CD4-positive, alpha-beta T cell treated with Interleukin-6 at 100 ng/mL for 8 hours (primary cell): Measurements from ENCODE around the gene B3GALT2.
"Not testable (repeated sequence)": the region's sequence is repeated elsewhere in the genome, so short reads cannot be mapped to it uniquely, and the experiment has no call there.

Experiments
- DNase-seq: peaks from one replicate; pipeline ENCODE4 v3.0.0-alpha.2; 2020; ENCODE audit warnings: mixed read lengths, low spot score

B3GALT2 gene, protein sequence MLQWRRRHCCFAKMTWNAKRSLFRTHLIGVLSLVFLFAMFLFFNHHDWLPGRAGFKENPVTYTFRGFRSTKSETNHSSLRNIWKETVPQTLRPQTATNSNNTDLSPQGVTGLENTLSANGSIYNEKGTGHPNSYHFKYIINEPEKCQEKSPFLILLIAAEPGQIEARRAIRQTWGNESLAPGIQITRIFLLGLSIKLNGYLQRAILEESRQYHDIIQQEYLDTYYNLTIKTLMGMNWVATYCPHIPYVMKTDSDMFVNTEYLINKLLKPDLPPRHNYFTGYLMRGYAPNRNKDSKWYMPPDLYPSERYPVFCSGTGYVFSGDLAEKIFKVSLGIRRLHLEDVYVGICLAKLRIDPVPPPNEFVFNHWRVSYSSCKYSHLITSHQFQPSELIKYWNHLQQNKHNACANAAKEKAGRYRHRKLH

DNA sequence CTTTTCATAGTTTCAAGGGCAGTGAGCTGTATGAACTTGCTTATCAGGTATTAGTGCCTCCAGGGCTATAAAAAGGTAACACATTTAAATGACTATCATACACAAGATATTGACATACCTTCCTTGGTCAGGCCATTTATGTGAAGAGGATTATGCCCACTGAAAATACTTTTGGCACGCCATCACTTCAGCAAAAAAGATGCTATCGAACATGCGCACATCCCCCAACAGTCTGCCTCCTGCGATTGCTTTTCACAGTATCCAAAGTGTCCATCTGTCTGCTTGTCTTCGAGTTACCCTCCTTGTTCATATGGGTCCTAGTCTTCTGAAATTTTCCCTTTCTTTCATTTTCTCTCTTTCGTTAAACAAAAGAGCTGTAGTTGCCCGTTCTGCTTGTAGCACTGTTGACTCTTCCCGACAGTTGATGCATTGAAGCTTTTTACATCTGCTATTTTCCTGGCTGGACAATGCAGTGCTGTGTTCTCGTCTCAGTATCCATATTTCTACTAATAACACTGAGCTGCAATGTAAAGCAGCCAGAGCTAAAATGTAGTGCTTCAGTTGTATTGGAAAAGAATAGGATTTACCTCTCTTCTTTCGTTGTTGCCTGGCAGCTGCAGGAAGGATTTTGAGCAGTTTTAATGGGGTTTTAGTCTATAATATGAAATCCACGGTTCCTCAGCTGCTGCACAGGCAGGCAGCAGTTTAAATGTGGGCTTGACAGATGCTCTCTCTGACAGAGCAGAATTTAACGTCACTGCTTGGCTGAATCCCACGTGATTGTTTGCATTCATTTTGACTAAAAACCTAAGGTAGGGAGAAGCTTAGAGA is at the start of gene B3GALT2:
B3GALT2 (minus strand) TSS at position 713 of the 831 bp plus-strand sequence. CDS start 5,051 bp downstream, outside the sequence.
- peak; percentile 46 for DNase-seq

DNA sequence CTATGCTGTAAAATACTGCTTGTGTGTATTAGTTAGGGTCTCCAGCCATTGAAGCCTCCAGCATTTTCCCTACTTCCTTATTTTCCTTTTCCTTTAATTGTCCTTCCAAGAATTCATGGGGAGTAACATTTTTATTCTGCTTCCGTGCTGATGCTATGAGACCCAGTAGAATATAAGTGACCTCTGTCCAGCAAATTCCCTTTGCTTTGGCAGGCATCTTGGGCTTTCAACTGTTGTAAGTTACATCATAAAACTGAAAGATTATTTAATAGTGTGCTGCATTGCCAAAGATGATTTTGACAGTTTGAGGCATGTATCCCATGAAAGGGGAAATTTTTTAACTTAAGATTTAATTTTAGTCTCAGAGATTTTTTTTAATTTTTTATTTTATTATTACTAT is 48.1 kb upstream of the B3GALT2 start:
- DNase-seq: no peak

DNA sequence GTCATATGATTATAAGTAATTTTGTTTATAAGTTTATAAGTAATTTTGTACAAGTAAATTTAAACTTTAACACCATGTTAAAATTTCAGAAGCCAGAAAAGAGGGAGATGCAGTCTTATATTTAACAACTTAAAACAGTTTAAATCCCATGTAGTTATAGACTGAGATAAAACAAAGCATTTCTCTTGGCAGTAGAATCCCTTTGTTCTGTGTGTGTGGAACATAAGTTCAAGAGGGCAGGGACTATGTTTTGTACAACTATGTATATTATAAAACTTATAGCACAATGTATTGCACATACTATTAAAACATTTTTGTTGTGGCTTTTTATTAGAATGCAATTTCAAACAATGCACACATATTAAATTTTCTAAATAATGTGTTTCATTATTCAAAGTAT is 44.7 kb upstream of the B3GALT2 start:
- DNase-seq: not testable (repeated sequence)

DNA sequence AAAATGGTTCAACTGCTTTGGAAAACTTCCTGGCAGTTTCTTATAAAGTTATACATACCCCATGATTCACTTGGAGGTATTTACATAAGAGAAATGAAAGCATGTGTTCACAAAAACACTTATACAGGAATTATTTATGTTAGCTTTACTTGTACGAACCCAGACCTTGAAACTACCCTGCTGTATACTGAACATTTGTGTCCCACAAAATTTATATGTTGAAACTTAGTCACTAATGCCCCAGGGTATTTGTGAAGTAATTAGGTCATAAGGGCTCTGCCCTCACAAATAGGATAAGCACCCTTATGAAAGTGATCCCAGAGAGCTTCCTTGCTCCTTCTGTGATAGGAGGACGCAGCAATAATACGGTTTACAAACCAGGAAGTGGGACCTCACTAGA is 42.7 kb upstream of the B3GALT2 start:
- no peak for DNase-seq

DNA sequence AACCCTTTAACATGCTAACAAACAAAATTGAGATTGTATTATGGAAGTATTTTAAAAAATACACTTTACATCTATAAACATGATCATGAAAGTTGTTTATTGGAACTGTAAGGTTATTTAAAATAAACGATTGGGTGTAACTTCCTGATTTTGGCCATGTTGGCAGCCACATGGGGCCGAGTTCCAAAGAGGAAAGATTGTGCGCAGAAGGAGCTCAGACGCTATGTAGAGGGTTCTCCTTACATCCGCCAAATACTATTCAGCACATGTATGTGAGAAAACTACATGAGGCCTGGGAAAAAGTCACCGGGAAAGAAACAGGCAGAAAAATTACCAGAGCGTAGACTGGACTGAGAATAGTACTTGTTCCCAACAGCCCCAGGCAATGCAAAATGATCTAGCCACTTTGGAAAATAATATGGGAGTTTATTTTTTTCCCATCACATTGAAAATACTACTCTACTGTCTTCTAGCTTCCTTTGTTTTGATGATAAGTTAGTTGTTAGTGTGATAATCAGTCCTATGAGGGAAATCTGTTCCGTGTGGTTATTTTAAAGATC is 35.7 kb upstream of the B3GALT2 start:
- no peak for DNase-seq

DNA sequence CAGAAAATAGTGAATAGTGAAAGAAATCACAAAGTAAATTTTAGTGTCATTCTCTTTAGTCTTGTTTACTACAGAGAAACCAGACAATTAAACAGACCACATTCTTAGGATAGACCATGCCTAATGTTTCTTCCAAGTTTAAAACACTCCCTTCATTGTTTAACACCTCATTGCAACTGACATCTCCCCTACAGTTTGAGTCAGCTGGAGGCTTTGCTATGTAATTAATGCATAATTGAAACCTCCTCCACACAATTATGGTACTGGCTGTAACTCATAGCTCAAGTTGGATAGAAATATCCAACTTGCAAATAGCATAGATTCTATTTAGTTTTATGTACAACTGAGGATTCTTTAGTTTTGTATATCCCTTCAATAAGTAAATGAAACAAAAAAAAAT is 35.2 kb upstream of the B3GALT2 start:
- no peak for DNase-seq

DNA sequence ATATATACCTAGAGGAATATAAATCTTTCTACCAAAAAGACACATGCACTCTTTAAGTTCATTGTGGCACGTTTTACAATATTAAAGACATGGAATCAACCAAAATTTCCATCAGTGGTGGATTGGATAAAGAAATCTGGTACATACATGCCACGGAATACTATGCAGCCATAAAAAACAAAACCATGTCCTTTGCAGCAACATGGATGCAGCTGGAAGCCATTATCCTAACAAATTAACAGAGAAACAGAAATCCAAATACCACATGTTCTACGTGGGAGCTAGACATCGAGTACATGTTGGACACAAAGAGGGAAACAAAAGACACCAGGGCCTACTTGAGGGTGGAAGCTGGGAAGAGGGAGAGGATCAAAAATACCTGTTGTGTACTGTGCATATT is 33.0 kb upstream of the B3GALT2 start:
- DNase-seq: no peak

DNA sequence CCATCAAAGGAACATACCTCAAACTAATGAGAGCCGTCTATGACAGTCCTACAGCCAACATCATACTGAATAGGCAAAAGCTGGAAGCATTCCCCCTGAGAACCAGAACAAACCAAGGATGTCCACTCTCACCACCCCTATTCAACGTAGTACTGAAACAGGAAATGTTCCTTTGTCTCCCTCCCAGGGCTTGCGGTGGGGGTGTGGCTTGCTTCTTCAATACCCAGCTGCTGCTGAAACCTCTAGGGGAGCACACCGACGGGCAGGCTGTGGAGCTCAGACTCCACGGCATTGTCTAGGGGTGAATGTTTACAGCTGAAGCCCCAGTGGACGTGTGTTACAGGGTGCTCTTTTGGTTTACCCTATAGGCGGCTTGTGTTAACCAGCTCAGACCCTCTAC is 30.5 kb upstream of the B3GALT2 start:
- no peak for DNase-seq

DNA sequence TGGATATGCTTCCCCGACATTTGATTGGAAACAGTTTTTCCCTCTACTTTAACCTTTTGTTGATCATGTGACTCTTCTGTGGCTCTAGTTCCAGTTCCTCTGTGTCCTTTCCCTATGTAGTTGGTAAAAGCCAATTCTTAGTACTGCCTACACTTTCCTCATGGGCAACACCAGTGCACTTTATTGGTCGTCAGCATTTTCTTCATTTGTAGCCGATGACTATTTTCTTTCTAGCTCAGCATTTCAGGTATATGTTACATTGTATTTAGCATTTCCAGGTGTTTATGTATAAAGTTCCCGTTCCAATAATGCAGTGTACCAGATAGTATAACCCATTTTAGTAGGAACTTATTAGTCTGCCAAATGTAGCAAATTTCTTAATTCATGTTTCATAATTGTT is 27.6 kb upstream of the B3GALT2 start:
- no peak for DNase-seq

DNA sequence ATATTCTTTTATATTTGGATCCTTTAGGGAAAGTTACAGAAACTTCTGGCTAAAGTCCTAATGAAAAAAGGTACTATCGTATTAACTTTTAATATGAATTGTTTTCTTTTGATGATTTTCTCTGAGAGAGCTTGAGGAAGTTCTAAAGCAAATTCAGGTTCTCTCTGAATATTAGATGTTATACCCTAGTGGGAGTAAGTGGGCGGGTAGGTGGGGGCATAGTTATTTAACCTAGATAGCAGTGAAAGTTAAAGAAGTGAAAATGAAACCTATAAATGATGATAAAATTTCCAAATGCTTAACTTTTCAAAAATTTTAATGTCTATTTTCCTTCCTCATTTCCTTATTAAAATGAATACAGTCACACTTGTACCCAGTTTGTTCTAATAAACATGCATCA is 26.2 kb upstream of the B3GALT2 start:
- DNase-seq: no peak

DNA sequence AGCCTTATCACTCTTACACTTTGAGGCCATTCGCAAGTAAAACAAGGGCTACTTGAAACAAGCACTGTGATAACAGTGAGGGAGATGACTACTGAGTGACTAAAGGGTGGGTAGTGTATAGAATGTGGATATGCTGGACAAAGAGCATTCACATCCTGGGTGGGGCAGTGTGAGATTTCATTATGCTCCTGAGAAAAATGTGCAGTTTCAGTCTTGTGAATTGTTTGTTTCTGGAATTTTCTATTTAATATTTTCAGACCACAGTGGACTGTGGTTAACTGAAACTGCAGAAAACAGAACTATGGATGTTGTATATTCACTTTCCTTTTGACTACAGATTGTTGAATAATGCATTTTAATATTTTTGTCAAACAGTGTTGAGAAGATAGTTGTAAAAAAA is 25.1 kb upstream of the B3GALT2 start:
- DNase-seq: no peak

DNA sequence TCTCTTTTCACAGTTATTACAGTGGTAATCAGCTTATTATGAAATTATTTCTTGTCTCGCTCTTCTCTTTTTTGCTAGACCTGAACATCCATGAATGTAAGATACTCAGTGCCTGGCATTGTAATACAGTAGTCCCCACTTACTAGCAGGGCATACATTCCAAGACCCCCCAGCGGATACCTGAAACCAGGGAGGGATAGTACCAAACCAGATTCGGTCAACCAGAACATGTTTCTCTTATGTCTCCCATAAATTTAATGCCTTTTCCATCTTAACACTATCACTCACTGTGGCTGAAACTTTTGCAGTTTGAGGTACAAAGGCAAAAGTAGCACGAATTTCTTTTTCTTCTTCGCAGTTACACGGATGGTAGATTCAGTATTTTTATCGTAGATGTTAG is 24.6 kb upstream of the B3GALT2 start:
- DNase-seq: no peak

DNA sequence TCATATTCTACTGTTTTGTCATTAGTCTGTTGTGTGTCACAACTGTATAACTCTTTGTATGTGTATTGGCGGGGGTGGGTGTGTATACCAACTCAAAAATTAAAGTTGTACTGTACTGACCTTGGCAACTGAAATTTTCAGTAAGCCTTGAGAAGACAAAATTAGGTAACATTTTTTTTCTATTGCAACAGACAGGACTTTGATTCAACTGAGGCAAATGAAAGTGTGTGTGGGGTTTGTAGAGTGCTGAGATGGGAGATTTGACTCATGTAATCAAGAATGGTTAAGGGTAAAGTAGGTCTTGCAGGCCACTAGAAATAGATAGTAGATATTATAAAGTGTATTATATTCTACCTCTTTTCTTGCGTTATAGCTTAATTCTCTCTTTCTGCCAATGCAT is 14.6 kb upstream of the B3GALT2 start:
- no peak for DNase-seq

DNA sequence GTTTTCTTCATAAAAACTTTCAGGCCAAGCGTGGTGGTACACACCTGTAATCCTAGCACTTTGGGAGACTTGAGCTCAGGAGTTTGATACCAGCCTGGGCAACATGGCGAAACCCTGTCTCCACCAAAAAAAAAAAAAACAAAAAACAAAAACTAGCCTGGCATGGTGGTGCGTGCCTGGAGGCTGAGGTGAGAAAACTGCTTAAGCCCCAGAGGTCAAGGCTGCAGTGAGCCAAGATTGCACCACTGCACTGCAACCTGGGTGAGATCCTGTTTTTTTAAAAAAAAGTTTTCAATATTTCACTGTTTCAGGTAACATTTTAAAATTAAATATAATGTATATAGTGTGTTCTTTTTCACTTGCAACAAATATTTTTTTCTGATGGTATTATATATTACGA is 13.5 kb upstream of the B3GALT2 start:
- DNase-seq: no peak

DNA sequence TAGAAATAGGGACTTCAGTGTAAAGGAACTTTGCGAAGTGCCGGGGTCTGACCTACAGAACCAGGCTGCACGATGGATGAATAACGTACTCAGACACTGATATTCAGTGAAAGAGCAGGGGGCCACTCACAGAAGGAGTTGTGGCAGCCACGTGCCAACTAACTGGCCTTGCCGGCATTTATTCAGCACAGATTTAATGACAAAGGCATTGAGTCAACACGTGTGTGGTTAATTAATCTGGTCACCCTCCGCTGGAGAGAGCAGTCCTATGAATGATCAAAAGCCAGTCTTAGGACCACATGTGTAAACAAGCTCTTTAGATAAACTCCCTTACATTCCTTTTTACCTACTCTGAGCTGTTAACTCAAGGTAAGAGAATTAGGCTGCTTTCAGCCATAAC is 6.2 kb upstream of the B3GALT2 start:
- DNase-seq: no peak

DNA sequence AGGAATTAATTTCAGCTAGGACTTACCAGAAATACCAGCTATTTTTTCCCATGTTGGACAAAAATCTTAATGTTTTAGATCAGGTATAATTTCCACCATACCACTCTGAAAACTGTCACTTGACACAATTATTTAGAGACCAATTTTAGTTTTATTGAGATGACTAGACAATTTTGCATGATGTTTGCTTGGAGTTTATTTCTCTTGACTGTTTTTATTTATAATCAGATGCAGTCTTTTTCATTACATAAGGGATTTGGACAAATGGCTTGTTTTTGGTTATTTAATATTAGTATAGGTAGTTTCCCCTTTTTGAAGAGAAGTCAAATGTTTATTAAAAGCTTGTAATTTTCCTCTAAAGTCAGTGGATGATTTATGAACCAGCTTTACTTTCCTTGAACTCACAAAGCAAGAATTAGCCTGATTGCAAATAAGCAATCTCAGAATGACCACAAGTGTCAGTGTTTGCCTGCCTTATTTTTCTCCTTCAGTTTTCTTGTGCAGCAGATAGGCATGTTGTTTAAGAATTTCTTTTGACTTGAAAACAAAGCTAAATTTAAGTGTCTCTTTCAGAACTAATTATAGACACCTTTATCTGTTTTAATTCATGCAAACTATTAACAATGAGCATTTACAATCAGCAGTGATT is 3.8 kb upstream of the B3GALT2 start:
- DNase-seq: no peak

DNA sequence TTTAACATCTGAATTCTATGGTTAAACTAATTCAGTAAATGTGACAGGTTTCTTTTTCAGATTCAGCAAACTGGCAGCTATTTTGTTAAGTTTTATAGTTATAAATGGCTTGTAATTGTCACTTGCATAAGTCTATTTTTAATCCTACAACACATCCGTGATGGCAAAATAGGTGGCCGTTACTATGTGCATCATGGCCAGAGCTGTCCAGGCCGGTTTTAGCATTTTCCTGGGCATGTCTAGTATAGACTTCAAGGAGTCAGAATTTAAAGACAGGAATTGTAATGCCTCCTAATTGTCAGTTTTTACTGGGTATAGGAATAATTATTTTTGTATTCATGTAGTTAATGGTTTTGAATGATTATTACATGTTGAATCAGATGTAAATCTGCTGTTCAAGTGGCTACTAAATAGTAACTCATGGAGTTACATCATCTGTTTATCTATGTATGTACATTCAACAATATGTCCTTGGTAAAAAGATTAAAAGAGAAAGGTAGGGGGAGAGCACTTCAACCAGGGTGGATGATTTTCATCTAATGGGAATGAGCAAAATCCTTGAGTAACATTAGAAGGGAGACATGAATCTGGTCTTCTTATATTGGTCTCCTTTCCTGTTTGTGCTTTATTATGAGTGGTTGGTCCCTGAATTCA is 3.2 kb upstream of the B3GALT2 start:
- no peak for DNase-seq

DNA sequence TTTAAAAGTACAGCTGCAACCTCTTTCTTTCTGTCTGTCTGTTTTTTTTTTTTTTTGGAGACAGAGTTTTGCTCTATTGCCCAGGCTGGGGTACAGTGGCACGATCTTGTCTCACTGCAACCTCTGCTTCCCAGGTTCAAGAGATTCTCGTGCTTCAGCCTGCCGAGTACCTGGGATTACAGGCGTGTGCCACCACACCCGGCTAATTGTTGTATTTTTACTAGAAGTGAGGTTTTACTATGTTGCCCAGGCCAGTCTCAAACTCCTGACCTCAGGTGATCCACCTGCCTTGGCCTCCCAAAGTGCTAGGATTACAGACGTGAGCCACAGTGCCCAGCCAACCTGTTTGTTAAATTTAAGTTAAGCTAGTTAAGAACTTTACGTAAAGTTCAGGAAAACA is 2.5 kb upstream of the B3GALT2 start:
- not testable (repeated sequence) for DNase-seq

DNA sequence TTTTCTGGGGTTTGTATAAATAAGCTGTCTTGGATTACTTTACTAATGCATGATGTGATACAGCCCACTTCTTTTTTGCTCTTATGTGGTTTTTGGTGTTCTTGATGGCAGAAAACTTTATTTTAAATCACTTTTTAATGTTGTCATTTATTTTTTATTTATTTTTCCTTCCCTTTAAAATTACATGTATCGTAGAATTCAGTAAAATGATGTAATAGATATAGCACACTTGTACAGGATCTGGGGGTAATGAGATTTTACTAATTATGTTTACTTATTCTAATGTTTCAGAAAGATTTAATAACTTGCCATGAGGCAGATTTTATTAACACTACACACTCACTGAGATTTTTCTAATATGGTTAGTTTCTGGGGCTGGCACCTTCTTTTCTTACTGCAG is 701 bp upstream of the B3GALT2 start:
- no peak for DNase-seq

DNA sequence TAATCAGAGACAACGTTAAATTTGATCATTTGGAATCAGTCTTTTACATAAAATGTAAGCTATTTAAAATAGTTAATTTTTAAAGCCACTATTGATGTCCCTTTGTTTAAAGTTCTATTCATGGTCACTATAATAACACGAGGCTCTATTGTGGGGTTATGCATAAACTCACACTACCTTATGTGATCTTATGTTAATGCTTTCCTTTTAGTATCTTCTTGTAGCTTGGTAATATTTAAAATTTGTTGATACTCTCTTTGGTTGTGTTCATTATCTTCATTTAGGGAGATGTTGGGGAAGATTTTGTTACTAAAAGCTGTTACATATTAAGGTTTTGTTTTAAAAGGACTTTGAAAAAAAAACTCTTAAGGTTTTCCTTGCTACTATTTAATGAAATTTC is 1.2 kb downstream of the B3GALT2 start:
- DNase-seq: no peak

DNA sequence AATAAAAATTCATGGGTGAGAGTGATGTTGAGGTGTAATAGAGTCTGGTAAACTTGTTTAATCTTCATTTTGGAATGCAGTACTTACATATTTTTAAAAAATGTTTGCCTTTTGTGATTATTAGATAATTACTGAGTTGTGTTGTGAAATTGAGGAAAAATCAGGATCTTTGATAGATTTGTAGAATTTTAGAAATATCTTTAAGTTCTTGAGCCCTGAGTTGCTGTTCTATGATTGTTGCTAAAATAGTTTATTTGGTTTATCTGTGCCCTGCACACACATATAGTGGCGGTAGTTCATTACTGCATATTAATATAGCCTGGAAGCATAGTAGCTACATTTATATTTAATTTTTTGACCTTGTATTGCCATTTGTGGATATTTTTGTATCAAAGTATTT is 1.6 kb downstream of the B3GALT2 start:
- no peak for DNase-seq

DNA sequence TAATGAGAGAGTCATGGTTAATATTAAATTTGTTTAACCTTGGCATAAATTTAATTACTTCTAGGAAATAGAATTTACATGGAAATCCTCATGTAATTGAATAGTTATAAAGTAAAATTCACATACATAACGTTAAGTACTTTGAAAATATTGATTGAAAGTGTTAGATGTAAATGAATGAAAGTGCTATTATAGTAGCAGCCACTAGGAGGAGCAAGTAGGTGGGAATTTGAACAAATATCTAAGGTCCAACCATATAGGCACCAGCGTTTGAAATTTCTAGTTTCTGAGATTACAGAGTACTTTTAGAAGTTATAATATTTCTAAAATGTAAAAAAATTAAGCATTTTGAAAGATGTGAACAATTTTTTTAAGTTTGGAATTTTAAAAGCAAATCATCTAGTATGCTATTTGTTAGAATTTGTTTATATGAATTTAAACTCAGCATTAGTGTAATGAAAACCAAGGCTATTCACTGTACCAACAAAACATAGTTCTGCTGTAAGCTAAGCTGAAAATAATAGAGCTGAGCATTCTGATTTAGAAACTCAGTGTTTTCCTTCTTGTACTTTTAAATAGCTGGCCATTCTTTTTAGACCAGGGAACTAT is 3.3 kb downstream of the B3GALT2 start:
- peak; percentile 59 for DNase-seq
